Astrocyte (in vitro differentiated cells and primary cell): Measurements from ENCODE around the gene PPP1R3E. TPM values are rescaled to one million over a fixed set of nuclear protein-coding genes. Genes with fewer than 3 reads are reported as not detected.

ENCODE experiments used
- DNase-seq: peaks from one replicate; pipeline ENCODE4 v3.0.0-alpha.2; 2010; ENCODE audit warnings: low read depth
- FAIRE-seq: peaks from 2 replicates; lab custom pipeline; 2011; peaks lifted over from hg19 to GRCh38; lab: Jason Lieb, UNC
- H2AFZ ChIP-seq: 2 replicates; pipeline ENCODE4 v1.6.0; 2012; ENCODE audit warnings: low read depth, low read length, inconsistent platforms
- H3K27ac ChIP-seq: 2 replicates; pipeline ENCODE4 v1.5.1; 2011; ENCODE audit warnings: low read depth, low read length, inconsistent platforms
- H3K27me3 ChIP-seq: 2 replicates; pipeline ENCODE4 v1.6.0; 2011; ENCODE audit warnings: low read length, inconsistent platforms; ENCODE audit not compliant: insufficient read depth
- H3K36me3 ChIP-seq: 2 replicates; pipeline ENCODE4 v1.5.1; 2011; ENCODE audit warnings: low read length, inconsistent platforms; ENCODE audit not compliant: insufficient read depth
- H3K4me1 ChIP-seq: 2 replicates; pipeline ENCODE4 v1.5.1; 2011; ENCODE audit warnings: low read length, inconsistent platforms; ENCODE audit not compliant: insufficient read depth
- H3K4me2 ChIP-seq: 2 replicates; pipeline ENCODE4 v1.6.0; 2012; ENCODE audit warnings: low read length, inconsistent platforms
- H3K4me3 ChIP-seq: 2 replicates; pipeline ENCODE4 v1.5.1; 2011; ENCODE audit warnings: low read depth, mild to moderate bottlenecking, low read length, inconsistent platforms; ENCODE audit not compliant: insufficient read depth
- H3K79me2 ChIP-seq: 2 replicates; pipeline ENCODE4 v1.6.0; 2012; ENCODE audit warnings: mild to moderate bottlenecking, low read length, inconsistent platforms; ENCODE audit not compliant: insufficient read depth
- H3K9ac ChIP-seq: 2 replicates; pipeline ENCODE4 v1.6.0; 2012; ENCODE audit warnings: mild to moderate bottlenecking, low read length, inconsistent platforms
- H3K9me3 ChIP-seq: 2 replicates; pipeline ENCODE4 v1.5.1; 2012; ENCODE audit warnings: low read depth, mild to moderate bottlenecking, low read length, inconsistent platforms; ENCODE audit not compliant: insufficient read depth
- H4K20me1 ChIP-seq: 2 replicates; pipeline ENCODE4 v1.6.0; 2012; ENCODE audit warnings: low read length, inconsistent platforms; ENCODE audit not compliant: insufficient read depth
- H3K27ac Mint-ChIP-seq: one replicate; pipeline ENCODE4 v1.8.0; 2021; ENCODE audit warnings: mild to moderate bottlenecking, mixed read lengths; ENCODE audit not compliant: unreplicated experiment
- H3K27me3 Mint-ChIP-seq: one replicate; pipeline ENCODE4 v1.8.0; 2021; ENCODE audit warnings: low read depth, mixed read lengths; ENCODE audit not compliant: unreplicated experiment
- H3K36me3 Mint-ChIP-seq: one replicate; pipeline ENCODE4 v1.8.0; 2021; ENCODE audit warnings: low read depth, mixed read lengths; ENCODE audit not compliant: unreplicated experiment
- H3K4me1 Mint-ChIP-seq: one replicate; pipeline ENCODE4 v1.8.0; 2021; ENCODE audit warnings: low read depth, mixed read lengths; ENCODE audit not compliant: unreplicated experiment
- H3K4me3 Mint-ChIP-seq: one replicate; pipeline ENCODE4 v1.8.0; 2021; ENCODE audit warnings: mild to moderate bottlenecking, moderate library complexity, mixed read lengths; ENCODE audit not compliant: unreplicated experiment
- H3K9me3 Mint-ChIP-seq: one replicate; pipeline ENCODE4 v1.8.0; 2021; ENCODE audit warnings: mild to moderate bottlenecking, mixed read lengths; ENCODE audit not compliant: unreplicated experiment
- CTCF ChIP-seq: IDR thresholded peaks from 2 replicates; pipeline ENCODE4 v1.5.1; 2011; ENCODE audit warnings: low read depth, mild to moderate bottlenecking, inconsistent platforms, low read length, moderate library complexity; ENCODE audit not compliant: insufficient read depth
- EZH2 ChIP-seq: IDR thresholded peaks from 2 replicates; pipeline ENCODE4 v1.6.1; 2012; ENCODE audit warnings: mild to moderate bottlenecking, low read length, inconsistent platforms; ENCODE audit not compliant: insufficient read depth
- total RNA-seq: library from RNA; stranded (reverse); gene quantifications from 2 replicates; pipeline ENCODE4 v1.2.1, GENCODE V29; 2021

The PPP1R3E gene
- total RNA-seq, 1 donor from 2014 or later = 3.6 TPM

GRCh38 chr14:23299986-23300686 is 2.5 kb downstream of the PPP1R3E start:
- DNase-seq = no peak
- Mint-ChIP-seq H3K9me3 (no peaks in the 10 kb centered on the region), H3K27me3 (peaks cover 2% of the 10 kb centered on the region), H3K4me1 (peaks cover 19% of the 10 kb centered on the region), H3K4me3 (peak overlapping the region; percentile 86), H3K27ac (peak overlapping the region; percentile 69), H3K36me3 (peaks cover 6% of the 10 kb centered on the region)
- FAIRE-seq = no peak
- H3K27me3 ChIP-seq = no peaks in the 10 kb centered on the region
- peak overlapping the region; percentile 74 for H3K4me3 ChIP-seq
- peak overlapping the region; percentile 75 for H2AFZ ChIP-seq
- peak overlapping the region; percentile 92 for H3K9ac ChIP-seq
- peak overlapping the region; percentile 98 for H3K27ac ChIP-seq
- no peaks in the 10 kb centered on the region for H3K36me3 ChIP-seq
- no peaks in the 10 kb centered on the region for H4K20me1 ChIP-seq
- H3K79me2 ChIP-seq = peaks cover 5% of the 10 kb centered on the region
- H3K4me1 ChIP-seq = peaks cover 15% of the 10 kb centered on the region
- H3K4me2 ChIP-seq = peak overlapping the region; percentile 95
- TF ChIP-seq CTCF (no peak), EZH2 (no peak)
- H3K9me3 ChIP-seq = no peaks in the 10 kb centered on the region

GRCh38 chr14:23299211-23299957 is 3.3 kb downstream of the PPP1R3E start:
- peaks cover 5% of the 10 kb centered on the region for H3K79me2 ChIP-seq
- DNase-seq (peak; percentile 39), FAIRE-seq (no peak)
- TF ChIP-seq CTCF = peak; percentile 8
- TF ChIP-seq EZH2 = no peak
- no peaks in the 10 kb centered on the region for H3K36me3 ChIP-seq
- peaks cover 20% of the 10 kb centered on the region for H3K4me1 Mint-ChIP-seq
- peaks cover 2% of the 10 kb centered on the region for H3K27me3 Mint-ChIP-seq
- H3K9ac ChIP-seq = no peak overlapping the region
- H3K27ac Mint-ChIP-seq = no peak overlapping the region
- H3K9me3 ChIP-seq = no peaks in the 10 kb centered on the region
- H3K4me3 ChIP-seq = no peak overlapping the region
- H2AFZ ChIP-seq = no peak overlapping the region
- H3K36me3 Mint-ChIP-seq = peaks cover 6% of the 10 kb centered on the region
- no peaks in the 10 kb centered on the region for H4K20me1 ChIP-seq
- no peaks in the 10 kb centered on the region for H3K9me3 Mint-ChIP-seq
- H3K4me1 ChIP-seq = peaks cover 15% of the 10 kb centered on the region
- peak overlapping the region; percentile 95 for H3K4me2 ChIP-seq
- H3K27me3 ChIP-seq = no peaks in the 10 kb centered on the region
- no peak overlapping the region for H3K4me3 Mint-ChIP-seq
- no peak overlapping the region for H3K27ac ChIP-seq
